Glutamatergic neuron (in vitro differentiated cells): Measurements from ENCODE around the gene IL1RAPL2. TPM values are rescaled to one million over a fixed set of nuclear protein-coding genes. Genes with fewer than 3 reads are reported as not detected.
"Not testable (repeated sequence)": the region's sequence is repeated elsewhere in the genome, so short reads cannot be mapped to it uniquely, and the experiment has no call there.

Source experiments
- DNase-seq: peaks from one replicate; pipeline ENCODE4 v3.0.0; 2022
- H3K27ac Mint-ChIP-seq: one replicate; pipeline ENCODE4 v1.8.0; 2020; ENCODE audit warnings: mild to moderate bottlenecking, mixed read lengths, inconsistent platforms; ENCODE audit not compliant: unreplicated experiment
- H3K27me3 Mint-ChIP-seq: one replicate; pipeline ENCODE4 v1.8.0; 2020; ENCODE audit warnings: mild to moderate bottlenecking, moderate library complexity, mixed read lengths, inconsistent platforms; ENCODE audit not compliant: unreplicated experiment
- H3K36me3 Mint-ChIP-seq: one replicate; pipeline ENCODE4 v1.8.0; 2020; ENCODE audit warnings: mild to moderate bottlenecking, mixed read lengths, inconsistent platforms; ENCODE audit not compliant: unreplicated experiment
- H3K4me1 Mint-ChIP-seq: one replicate; pipeline ENCODE4 v1.8.0; 2020; ENCODE audit warnings: mild to moderate bottlenecking, low read depth, mixed read lengths, inconsistent platforms; ENCODE audit not compliant: unreplicated experiment
- H3K4me3 Mint-ChIP-seq: one replicate; pipeline ENCODE4 v1.8.0; 2020; ENCODE audit warnings: mild to moderate bottlenecking, mixed read lengths, inconsistent platforms; ENCODE audit not compliant: unreplicated experiment
- H3K9me3 Mint-ChIP-seq: one replicate; pipeline ENCODE4 v1.8.0; 2020; ENCODE audit warnings: mild to moderate bottlenecking, moderate library complexity, mixed read lengths, inconsistent platforms; ENCODE audit not compliant: unreplicated experiment
- long read RNA-seq: library from polyadenylated mRNA; unstranded; transcript quantifications from one replicate; pipeline ENCODE4 v2.0.0, GENCODE V29; 2020; ENCODE audit not compliant: unreplicated experiment
- total RNA-seq: library from RNA; stranded (reverse); fragmentation: NEBNext Ultra II Directional; extraction: Animal tissue kit (Norgen Biotek cat#: 25700); gene quantifications from one replicate; pipeline ENCODE4 v1.2.1, GENCODE V29; 2021; ENCODE audit not compliant: unreplicated experiment
- TF ChIP-seq, protein P1 (sequence below): fragments of 200-600 bp; sonication (generic); IDR thresholded peaks from one replicate; pipeline ENCODE4 v1.5.0; 2021; ENCODE audit not compliant: partially characterized antibody, unreplicated experiment

Gene IL1RAPL2
- 0.76 TPM for total RNA-seq
- long read RNA-seq, partial matches to known transcripts, result 0 of 2 reads
- long read RNA-seq, other reads (novel, unspliced or antisense), result 2 of 2 reads

- TF ChIP-seq, protein P1, sequence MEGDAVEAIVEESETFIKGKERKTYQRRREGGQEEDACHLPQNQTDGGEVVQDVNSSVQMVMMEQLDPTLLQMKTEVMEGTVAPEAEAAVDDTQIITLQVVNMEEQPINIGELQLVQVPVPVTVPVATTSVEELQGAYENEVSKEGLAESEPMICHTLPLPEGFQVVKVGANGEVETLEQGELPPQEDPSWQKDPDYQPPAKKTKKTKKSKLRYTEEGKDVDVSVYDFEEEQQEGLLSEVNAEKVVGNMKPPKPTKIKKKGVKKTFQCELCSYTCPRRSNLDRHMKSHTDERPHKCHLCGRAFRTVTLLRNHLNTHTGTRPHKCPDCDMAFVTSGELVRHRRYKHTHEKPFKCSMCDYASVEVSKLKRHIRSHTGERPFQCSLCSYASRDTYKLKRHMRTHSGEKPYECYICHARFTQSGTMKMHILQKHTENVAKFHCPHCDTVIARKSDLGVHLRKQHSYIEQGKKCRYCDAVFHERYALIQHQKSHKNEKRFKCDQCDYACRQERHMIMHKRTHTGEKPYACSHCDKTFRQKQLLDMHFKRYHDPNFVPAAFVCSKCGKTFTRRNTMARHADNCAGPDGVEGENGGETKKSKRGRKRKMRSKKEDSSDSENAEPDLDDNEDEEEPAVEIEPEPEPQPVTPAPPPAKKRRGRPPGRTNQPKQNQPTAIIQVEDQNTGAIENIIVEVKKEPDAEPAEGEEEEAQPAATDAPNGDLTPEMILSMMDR, result peak; percentile 49
- Mint-ChIP-seq H3K27me3 (peaks cover 8% of the 10 kb centered on the region), H3K4me1 (no peaks in the 10 kb centered on the region), H3K36me3 (no peaks in the 10 kb centered on the region), H3K27ac (no peak within 1 kb of the TSS), H3K4me3 (peak within 1 kb of the TSS; percentile 87), H3K9me3 (peaks cover 2% of the 10 kb centered on the region)
- peak; percentile 72 for DNase-seq
These were observed at the start of gene IL1RAPL2 for GRCh38 chrX:104565791-104566680. Gene IL1RAPL2 (plus strand): TSS chrX:104566199.

- Mint-ChIP-seq H3K4me3 (no peak overlapping the region), H3K9me3 (no peaks in the 10 kb centered on the region), H3K27ac (no peak overlapping the region), H3K36me3 (no peaks in the 10 kb centered on the region), H3K4me1 (no peaks in the 10 kb centered on the region), H3K27me3 (no peaks in the 10 kb centered on the region)
- no peak for DNase-seq
- TF ChIP-seq, protein P1, result no peak
These were observed 43.6 kb upstream of the IL1RAPL2 start for GRCh38 chrX:104522386-104522785.

GRCh38 chrX:104523858-104524257 is 42.1 kb upstream of the IL1RAPL2 start:
- Mint-ChIP-seq H3K27me3 (no peaks in the 10 kb centered on the region), H3K4me1 (no peaks in the 10 kb centered on the region), H3K4me3 (no peak overlapping the region), H3K36me3 (no peaks in the 10 kb centered on the region), H3K9me3 (no peaks in the 10 kb centered on the region), H3K27ac (no peak overlapping the region)
- DNase-seq, result no peak
- TF ChIP-seq, protein P1, result no peak

DNA sequence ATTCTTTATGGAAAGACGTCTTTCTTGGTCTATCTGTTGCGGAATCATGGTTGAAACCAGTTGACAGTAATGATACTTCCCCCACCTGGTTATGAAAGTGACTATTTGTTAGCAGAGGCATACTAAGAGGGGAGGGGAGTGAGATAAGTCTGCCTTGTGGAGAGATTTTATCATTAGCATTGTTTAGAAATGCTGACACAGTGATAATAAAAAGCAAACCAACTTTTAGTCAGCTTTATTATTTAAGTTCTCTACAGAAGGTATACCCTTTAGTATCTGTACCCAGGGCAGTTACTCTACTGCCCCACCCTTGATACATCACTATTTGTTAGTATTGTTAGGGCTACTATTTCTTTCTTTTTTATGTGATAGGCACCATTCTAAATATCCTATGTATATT is 26.9 kb upstream of the IL1RAPL2 start:
- Mint-ChIP-seq H3K27ac (no peak overlapping the region), H3K27me3 (no peaks in the 10 kb centered on the region), H3K9me3 (peaks cover 1% of the 10 kb centered on the region), H3K4me1 (no peaks in the 10 kb centered on the region), H3K36me3 (no peaks in the 10 kb centered on the region), H3K4me3 (no peak overlapping the region)
- DNase-seq, result no peak
- TF ChIP-seq, protein P1, result no peak

DNA sequence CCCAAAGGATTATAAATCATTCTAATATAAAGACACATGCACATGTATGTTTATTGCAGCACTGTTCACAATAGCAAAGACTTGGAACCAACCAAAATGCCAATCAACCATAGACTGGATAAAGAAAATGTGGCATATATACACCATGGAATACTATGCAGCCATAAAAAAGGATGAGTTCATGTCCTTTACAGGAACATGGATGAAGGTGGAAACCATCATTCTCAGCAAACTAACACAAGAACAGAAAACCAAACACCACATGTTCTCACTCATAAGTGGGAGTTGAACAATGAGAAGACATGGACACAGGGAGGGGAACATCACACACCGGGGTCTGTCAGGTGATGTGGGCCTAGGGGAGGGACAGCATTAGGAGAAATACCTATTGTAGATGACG is 23.6 kb upstream of the IL1RAPL2 start:
- not testable (repeated sequence) for H3K4me1 Mint-ChIP-seq, H3K36me3 Mint-ChIP-seq, H3K27ac Mint-ChIP-seq, H3K4me3 Mint-ChIP-seq, H3K27me3 Mint-ChIP-seq, DNase-seq, H3K9me3 Mint-ChIP-seq
